ENCODE measurements around the gene CYP21A2.

DNA sequence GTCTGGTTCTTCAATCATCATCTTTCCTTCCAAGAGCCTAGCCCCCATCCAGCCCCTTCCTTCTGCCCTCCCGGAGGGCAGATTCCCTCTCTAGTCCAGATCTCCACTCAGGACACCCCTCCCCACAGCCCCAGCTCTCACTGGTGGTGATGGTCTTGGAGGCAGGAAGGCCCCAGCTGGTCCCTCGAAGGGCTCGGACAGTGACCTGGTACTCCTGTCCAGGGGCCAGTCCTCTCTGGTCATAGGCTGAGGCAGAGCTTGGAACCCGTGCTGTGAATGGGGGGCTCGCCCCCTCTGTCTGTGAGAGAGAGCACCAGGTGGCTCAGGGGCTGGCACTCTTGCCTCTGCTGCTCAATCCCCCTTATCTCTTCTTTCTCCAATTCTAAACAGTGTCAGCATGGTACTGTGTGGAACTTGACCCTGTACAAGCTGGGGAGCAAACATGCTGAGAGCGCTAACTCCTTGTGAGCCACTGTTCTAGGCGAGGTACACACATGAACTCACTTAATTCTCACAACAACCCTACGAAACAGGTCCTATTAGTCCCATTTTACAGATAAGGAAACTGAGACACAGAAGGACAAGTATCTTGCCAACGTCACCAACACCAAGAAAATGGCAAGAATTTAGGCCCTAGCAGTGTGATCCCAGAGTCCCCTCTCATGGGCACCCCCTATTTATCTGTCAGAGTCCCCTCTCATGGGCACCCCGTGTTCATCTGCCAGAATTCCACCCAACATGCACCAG lies 51.0 kb downstream of the CYP21A2 start:
- no peak for TF ChIP-seq POLR2A (IDR thresholded peaks at IDR 0.05; ENCODE audit: low read depth, low read length)
- TF ChIP-seq POLR2AphosphoS5 (IDR thresholded peaks at IDR 0.05; ENCODE audit: low read depth, low read length) = no peak
- TF ChIP-seq TAF1 (IDR thresholded peaks at IDR 0.05; ENCODE audit: low read depth, low read length) = no peak
- no peak for TF ChIP-seq SPI1 (IDR thresholded peaks at IDR 0.05; ENCODE audit: low read depth, low read length)

Measured in GM12891 (cell line).